ENCODE results near the gene H1-8. TPM values are rescaled to one million over a fixed set of nuclear protein-coding genes. Genes with fewer than 3 reads are reported as not detected.
"Not testable (repeated sequence)": the region's sequence is repeated elsewhere in the genome, so short reads cannot be mapped to it uniquely, and the experiment has no call there.

Gene H1-8
- total and polyA plus RNA-seq, 9 donors, result not detected

DNA sequence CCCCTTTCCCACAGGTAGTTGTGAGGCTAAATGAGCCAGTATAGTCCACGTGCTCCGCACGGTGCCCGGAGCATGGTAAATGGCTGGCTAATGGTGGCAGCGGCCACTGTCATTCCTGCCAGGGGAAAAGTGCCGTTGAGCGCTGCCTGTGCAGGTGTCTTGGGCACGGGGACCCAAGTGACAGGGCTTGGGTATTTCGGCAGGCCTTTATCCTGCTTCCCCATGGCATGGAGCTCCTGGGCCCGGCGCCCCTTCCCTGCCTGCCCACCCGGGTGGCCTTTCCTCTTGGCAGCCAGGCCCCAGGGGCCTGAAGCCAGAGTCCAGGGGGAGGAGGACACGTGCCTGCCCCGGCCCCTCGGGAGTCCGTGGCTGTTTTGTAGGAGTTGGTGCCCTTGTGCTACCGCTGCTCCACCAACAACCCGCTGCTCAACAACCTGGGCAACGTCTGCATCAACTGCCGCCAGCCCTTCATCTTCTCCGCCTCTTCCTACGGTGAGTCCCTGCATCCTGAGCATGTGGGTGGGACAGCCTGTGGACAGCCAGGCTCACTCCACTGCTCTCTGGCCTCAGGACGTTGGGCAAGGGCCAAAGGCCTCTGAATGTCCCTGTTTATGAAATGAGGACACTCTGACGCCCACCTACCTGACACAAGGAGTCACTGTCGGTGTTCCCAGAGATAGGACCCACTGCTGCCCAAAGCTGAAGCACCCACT lies 27.7 kb upstream of the H1-8 start:
- H3K27ac ChIP-seq (ENCODE audit: low read length); H3K4me1 ChIP-seq (ENCODE audit: control insufficient read depth, insufficient read depth, low read length); H3K27me3 ChIP-seq (ENCODE audit: control insufficient read depth, insufficient read depth, low read length); DNase-seq; H3K4me3 ChIP-seq (ENCODE audit: low read length); H3K9me3 ChIP-seq (replicated peaks; ENCODE audit: control insufficient read depth, low read depth, low read length): not testable (repeated sequence)
- 94% methylated on average over 9 of the region's 25 CpGs for WGBS (ENCODE audit: insufficient coverage)
- peaks cover 83% of the 10 kb centered on the region for H3K36me3 ChIP-seq (ENCODE audit: control insufficient read depth, insufficient read depth, low read length)

DNA sequence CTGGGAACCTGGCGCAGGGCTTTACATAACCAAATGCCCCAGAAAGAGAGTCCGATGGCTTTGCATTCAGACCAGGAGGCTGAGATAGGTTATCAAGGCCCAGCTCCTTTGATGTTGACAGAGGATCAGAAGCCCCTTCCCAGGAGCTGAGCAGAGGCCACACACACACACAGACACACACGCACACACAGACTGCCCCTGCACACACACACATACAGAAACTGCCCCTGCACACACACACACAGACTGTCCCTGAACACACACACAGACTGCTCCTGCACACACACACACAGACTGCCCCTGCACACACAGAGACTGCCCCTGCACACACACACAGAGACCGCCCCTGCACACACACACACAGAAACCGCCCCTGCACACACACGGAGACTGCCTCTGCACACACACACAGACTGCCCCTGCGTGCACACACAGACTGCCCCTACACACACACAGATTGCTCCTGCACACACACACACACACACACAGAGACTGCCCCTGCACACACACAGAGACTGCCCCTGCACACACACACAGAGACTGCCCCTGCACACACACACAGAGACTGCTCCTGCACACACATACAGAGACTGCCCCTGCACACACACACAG lies 27.0 kb upstream of the H1-8 start:
- 86% methylated on average over 3 of the region's 7 CpGs for WGBS (ENCODE audit: insufficient coverage)
- H3K27me3 ChIP-seq (ENCODE audit: control insufficient read depth, insufficient read depth, low read length); DNase-seq; H3K9me3 ChIP-seq (replicated peaks; ENCODE audit: control insufficient read depth, low read depth, low read length); H3K4me3 ChIP-seq (ENCODE audit: low read length); H3K4me1 ChIP-seq (ENCODE audit: control insufficient read depth, insufficient read depth, low read length); H3K27ac ChIP-seq (ENCODE audit: low read length): not testable (repeated sequence)
- peaks cover 77% of the 10 kb centered on the region for H3K36me3 ChIP-seq (ENCODE audit: control insufficient read depth, insufficient read depth, low read length)

DNA sequence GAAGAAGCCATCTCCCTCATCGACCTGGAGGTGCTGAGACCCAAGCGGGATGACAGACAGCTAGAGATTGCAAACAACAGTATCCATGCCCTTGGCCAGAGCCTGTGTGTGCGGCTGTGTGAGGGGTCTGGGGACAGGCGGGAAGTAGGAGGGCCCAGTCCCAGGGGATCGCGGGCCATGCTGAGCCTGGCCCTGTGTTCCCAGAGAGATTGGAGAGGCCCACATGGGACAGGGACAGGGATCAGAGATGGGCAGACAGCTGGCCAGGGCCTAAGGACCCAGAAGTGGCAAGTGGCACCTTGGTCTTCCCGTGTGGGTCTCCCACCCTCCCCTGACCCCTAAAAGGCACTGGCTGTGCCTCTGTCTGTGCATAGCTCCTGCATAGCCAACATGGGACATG lies 25.5 kb upstream of the H1-8 start:
- DNase-seq, result no peak
- Histone ChIP-seq H3K9me3 (replicated peaks; ENCODE audit: control insufficient read depth, low read depth, low read length) (no peaks in the 10 kb centered on the region), H3K27me3 (ENCODE audit: control insufficient read depth, insufficient read depth, low read length) (no peaks in the 10 kb centered on the region), H3K4me3 (ENCODE audit: low read length) (no peak overlapping the region), H3K4me1 (ENCODE audit: control insufficient read depth, insufficient read depth, low read length) (peaks cover 3% of the 10 kb centered on the region), H3K36me3 (ENCODE audit: control insufficient read depth, insufficient read depth, low read length) (peaks cover 62% of the 10 kb centered on the region), H3K27ac (ENCODE audit: low read length) (no peak overlapping the region)
- 83% methylated on average over 7 of the region's 7 CpGs for WGBS (ENCODE audit: insufficient coverage)

DNA sequence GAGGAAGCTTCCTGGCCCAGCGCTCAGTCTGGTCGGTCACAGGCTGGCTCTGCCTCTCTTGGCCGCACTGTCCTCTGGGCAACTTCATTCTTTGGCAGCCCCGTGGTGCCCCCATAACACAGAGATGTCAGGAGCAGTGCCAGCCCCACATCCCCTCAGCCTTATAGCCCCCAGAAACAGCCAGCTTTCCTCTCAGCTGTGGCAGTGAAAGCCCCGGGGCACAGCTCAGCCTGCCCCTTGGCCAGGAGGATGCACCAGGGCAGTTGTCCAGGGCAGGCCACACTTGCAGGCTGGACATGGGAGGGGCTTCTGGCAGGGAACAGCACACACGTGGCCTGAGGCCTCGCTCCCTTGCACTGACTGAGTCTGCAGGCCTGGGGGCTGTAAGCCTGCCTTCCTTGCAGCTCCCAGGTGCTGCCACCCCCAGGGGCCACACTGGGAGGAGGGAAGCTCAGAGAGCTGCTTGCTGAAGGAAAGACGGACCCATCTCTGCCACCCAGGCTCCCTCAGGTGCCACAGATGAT lies 24.9 kb upstream of the H1-8 start:
- WGBS (ENCODE audit: insufficient coverage), result 66% methylated on average over 7 of the region's 8 CpGs
- no peak overlapping the region for H3K27ac ChIP-seq (ENCODE audit: low read length)
- peaks cover 3% of the 10 kb centered on the region for H3K4me1 ChIP-seq (ENCODE audit: control insufficient read depth, insufficient read depth, low read length)
- H3K27me3 ChIP-seq (ENCODE audit: control insufficient read depth, insufficient read depth, low read length), result no peaks in the 10 kb centered on the region
- H3K4me3 ChIP-seq (ENCODE audit: low read length), result no peak overlapping the region
- peaks cover 56% of the 10 kb centered on the region for H3K36me3 ChIP-seq (ENCODE audit: control insufficient read depth, insufficient read depth, low read length)
- no peaks in the 10 kb centered on the region for H3K9me3 ChIP-seq (replicated peaks; ENCODE audit: control insufficient read depth, low read depth, low read length)
- DNase-seq, result no peak

DNA sequence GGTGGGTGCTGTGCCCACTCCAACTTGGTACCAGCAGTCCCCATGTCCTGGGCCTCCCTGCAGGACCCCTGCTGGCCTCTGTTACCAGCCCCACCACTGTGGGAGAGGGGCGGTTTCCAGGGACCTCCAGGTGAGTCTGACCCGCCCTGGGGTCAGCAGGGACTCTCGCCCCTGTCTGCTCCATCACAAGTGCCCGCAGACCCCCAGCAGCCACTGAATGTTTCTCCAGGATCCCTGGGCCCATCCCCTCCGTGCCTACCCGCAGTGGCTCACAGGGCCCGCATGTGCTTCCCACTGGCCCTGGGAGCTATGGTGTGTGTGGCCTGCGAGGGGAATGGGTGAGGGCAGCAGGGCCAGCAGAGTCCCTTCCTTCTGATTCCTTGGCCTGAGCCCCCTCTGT lies 24.4 kb upstream of the H1-8 start:
- H3K36me3 ChIP-seq (ENCODE audit: control insufficient read depth, insufficient read depth, low read length), result peaks cover 51% of the 10 kb centered on the region
- peaks cover 3% of the 10 kb centered on the region for H3K4me1 ChIP-seq (ENCODE audit: control insufficient read depth, insufficient read depth, low read length)
- no peak for DNase-seq
- H3K27me3 ChIP-seq (ENCODE audit: control insufficient read depth, insufficient read depth, low read length), result no peaks in the 10 kb centered on the region
- no peak overlapping the region for H3K4me3 ChIP-seq (ENCODE audit: low read length)
- no peaks in the 10 kb centered on the region for H3K9me3 ChIP-seq (replicated peaks; ENCODE audit: control insufficient read depth, low read depth, low read length)
- H3K27ac ChIP-seq (ENCODE audit: low read length), result no peak overlapping the region
- 100% methylated on average over 2 of the region's 8 CpGs for WGBS (ENCODE audit: insufficient coverage)

DNA sequence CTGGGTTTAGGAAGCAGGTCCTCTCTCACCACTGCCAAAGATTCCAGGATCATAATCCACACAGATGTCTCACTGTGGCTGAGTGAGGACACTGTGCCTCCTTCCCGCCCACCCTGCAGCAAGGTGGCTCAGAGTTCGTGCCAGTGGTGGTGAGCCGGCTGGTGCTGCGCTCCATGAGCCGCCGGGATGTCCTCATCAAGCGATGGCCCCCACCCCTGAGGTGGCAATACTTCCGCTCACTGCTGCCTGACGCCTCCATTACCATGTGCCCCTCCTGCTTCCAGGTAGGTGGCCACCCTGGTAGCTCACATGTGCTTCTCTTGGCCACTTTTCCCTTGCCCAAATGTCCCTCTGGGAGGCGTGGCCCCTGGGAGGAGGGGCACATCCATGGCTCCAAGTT lies 23.5 kb upstream of the H1-8 start:
- H3K27me3 ChIP-seq (ENCODE audit: control insufficient read depth, insufficient read depth, low read length), result no peaks in the 10 kb centered on the region
- DNase-seq, result no peak
- peaks cover 3% of the 10 kb centered on the region for H3K4me1 ChIP-seq (ENCODE audit: control insufficient read depth, insufficient read depth, low read length)
- H3K9me3 ChIP-seq (replicated peaks; ENCODE audit: control insufficient read depth, low read depth, low read length), result no peaks in the 10 kb centered on the region
- H3K4me3 ChIP-seq (ENCODE audit: low read length), result no peak overlapping the region
- peaks cover 43% of the 10 kb centered on the region for H3K36me3 ChIP-seq (ENCODE audit: control insufficient read depth, insufficient read depth, low read length)
- 90% methylated on average over 10 of the region's 10 CpGs for WGBS (ENCODE audit: insufficient coverage)
- H3K27ac ChIP-seq (ENCODE audit: low read length), result no peak overlapping the region

DNA sequence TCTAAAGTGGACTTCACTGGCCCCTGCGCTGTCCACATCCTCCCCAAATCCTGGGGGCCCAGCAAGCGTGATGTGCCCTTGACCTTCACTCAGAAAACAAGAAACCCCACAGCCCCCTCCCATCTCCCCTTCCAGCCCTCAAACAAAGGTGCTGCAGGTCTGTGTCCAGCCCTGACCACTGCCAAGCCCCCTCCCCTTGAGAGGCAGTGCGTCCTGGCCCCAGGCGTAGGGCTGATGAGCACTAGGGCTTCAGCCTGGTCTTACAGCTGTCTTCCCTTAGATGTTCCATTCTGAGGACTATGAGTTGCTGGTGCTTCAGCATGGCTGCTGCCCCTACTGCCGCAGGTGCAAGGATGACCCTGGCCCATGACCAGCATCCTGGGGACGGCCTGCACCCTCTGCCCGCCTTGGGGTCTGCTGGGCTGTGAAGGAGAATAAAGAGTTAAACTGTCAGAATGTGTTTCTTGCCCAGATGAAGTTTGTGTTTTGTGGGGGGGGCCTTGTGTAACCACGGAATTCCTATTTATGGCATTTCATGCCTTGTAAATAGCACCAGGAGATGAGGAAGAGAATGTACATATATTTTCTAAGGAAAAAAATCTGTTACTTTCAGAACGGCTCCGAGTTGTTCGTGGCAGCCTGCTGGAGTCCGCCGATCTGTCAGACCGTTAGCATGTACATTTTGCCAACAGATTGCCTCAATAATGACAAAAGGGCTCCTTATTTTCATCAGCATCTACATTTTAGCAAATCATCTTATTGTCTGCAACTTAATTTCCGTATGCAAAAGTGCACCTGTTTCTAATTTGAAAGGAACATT lies 22.9 kb upstream of the H1-8 start:
- DNase-seq, result no peak
- H3K27me3 ChIP-seq (ENCODE audit: control insufficient read depth, insufficient read depth, low read length), result no peaks in the 10 kb centered on the region
- 81% methylated on average over 13 of the region's 15 CpGs for WGBS (ENCODE audit: insufficient coverage)
- H3K9me3 ChIP-seq (replicated peaks; ENCODE audit: control insufficient read depth, low read depth, low read length), result no peaks in the 10 kb centered on the region
- peaks cover 37% of the 10 kb centered on the region for H3K36me3 ChIP-seq (ENCODE audit: control insufficient read depth, insufficient read depth, low read length)
- H3K27ac ChIP-seq (ENCODE audit: low read length), result no peak overlapping the region
- H3K4me1 ChIP-seq (ENCODE audit: control insufficient read depth, insufficient read depth, low read length), result peaks cover 3% of the 10 kb centered on the region
- H3K4me3 ChIP-seq (ENCODE audit: low read length), result no peak overlapping the region

DNA sequence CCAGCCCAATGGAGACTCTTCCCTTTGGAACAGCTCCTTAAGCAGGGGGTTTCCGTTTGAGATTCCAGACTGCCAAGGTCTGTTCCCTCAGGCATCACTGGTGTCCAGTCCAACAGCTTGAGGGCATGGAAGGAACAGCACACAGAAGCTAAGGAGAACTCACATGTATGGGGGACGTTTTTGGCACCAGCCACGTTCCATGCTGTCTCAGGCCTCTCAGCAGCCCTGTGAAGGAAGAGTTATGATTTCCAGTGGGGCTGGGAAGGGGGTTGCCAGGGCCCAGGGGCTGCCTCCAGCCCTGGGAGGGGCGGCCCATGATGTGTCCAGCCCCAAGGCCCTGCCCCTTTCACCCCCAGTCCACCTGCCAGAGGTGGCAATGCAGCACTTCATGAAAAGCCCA lies 22.0 kb upstream of the H1-8 start:
- no peak overlapping the region for H3K27ac ChIP-seq (ENCODE audit: low read length)
- peaks cover 3% of the 10 kb centered on the region for H3K4me1 ChIP-seq (ENCODE audit: control insufficient read depth, insufficient read depth, low read length)
- DNase-seq, result no peak
- H3K36me3 ChIP-seq (ENCODE audit: control insufficient read depth, insufficient read depth, low read length), result peaks cover 32% of the 10 kb centered on the region
- no peak overlapping the region for H3K4me3 ChIP-seq (ENCODE audit: low read length)
- no peaks in the 10 kb centered on the region for H3K9me3 ChIP-seq (replicated peaks; ENCODE audit: control insufficient read depth, low read depth, low read length)
- no peaks in the 10 kb centered on the region for H3K27me3 ChIP-seq (ENCODE audit: control insufficient read depth, insufficient read depth, low read length)
- 22% methylated on average over 1 of the region's 4 CpGs for WGBS (ENCODE audit: insufficient coverage)

DNA sequence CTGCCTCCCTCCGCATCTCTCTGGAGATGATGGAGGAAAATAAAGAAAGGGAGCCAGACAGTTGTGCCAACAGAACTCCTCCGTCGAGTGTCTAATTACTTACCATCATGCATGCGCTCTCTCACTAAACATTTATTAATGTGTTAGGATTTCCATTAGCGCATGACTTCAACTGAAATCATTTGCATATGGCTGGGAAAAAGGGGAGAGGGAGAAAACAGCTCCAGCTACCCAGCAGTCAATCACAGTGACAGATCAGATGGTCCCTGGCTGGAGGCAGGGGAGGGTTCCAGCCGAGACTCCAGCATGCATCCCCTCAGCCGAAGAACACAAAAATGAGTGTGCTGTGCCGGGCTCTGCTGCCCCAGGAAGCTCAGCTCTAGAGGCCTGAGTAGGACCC lies 21.4 kb upstream of the H1-8 start:
- 17% methylated on average over 2 of the region's 8 CpGs for WGBS (ENCODE audit: insufficient coverage)
- peaks cover 3% of the 10 kb centered on the region for H3K4me1 ChIP-seq (ENCODE audit: control insufficient read depth, insufficient read depth, low read length)
- DNase-seq, result no peak
- H3K9me3 ChIP-seq (replicated peaks; ENCODE audit: control insufficient read depth, low read depth, low read length), result no peaks in the 10 kb centered on the region
- H3K36me3 ChIP-seq (ENCODE audit: control insufficient read depth, insufficient read depth, low read length), result peaks cover 26% of the 10 kb centered on the region
- H3K27me3 ChIP-seq (ENCODE audit: control insufficient read depth, insufficient read depth, low read length), result no peaks in the 10 kb centered on the region
- H3K4me3 ChIP-seq (ENCODE audit: low read length), result no peak overlapping the region
- H3K27ac ChIP-seq (ENCODE audit: low read length), result no peak overlapping the region

DNA sequence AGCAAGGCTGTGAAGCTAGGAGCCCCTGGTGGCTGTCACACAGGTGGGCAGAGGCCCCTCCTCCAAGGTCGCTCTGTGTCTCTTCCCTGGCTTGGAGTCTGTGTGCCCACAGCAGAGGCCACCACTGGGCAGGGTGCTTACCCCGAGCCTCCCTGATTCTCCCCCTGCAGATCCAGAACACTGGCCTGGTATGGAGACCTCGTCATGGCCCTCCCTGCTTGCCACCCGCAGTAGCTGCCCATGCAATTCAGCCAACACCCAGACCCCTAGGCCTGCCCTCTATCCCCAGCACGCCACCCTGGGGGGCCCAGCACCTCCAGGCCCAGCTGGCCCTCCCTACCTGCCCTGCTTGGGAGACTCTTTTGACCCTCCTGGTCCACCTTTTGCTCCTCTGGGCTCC lies 20.0 kb upstream of the H1-8 start:
- no peak overlapping the region for H3K4me3 ChIP-seq (ENCODE audit: low read length)
- 83% methylated on average over 5 of the region's 5 CpGs for WGBS (ENCODE audit: insufficient coverage)
- DNase-seq, result no peak
- H3K4me1 ChIP-seq (ENCODE audit: control insufficient read depth, insufficient read depth, low read length), result peaks cover 2% of the 10 kb centered on the region
- no peaks in the 10 kb centered on the region for H3K9me3 ChIP-seq (replicated peaks; ENCODE audit: control insufficient read depth, low read depth, low read length)
- H3K36me3 ChIP-seq (ENCODE audit: control insufficient read depth, insufficient read depth, low read length), result peaks cover 17% of the 10 kb centered on the region
- H3K27me3 ChIP-seq (ENCODE audit: control insufficient read depth, insufficient read depth, low read length), result no peaks in the 10 kb centered on the region
- H3K27ac ChIP-seq (ENCODE audit: low read length), result no peak overlapping the region
